Measurements from ENCODE around the gene KAZN. TPM values are rescaled to one million over a fixed set of nuclear protein-coding genes. Genes with fewer than 3 reads are reported as not detected.

KAZN gene
- polyA plus RNA-seq, 1 experiment = 5.5 TPM

- POLR2A ChIA-PET = no interaction called here
- no peaks in the 10 kb centered on the region for H3K36me3 ChIP-seq (ENCODE audit: control insufficient read depth, insufficient read depth, low read length)
- no peak overlapping the region for H3K4me3 ChIP-seq (ENCODE audit: low read depth, low read length)
- no peak for TF ChIP-seq CTCF (IDR thresholded peaks at IDR 0.05; ENCODE audit: insufficient read depth, low read depth, low read length)
- no peaks in the 10 kb centered on the region for H3K27me3 ChIP-seq (ENCODE audit: control insufficient read depth, insufficient read depth, low read length)
- DNase-seq (ENCODE audit: low read depth) = no peak
- CTCF ChIA-PET = no interaction called here
Measured at GRCh38 chr1:14667651-14667984, 69.1 kb downstream of the KAZN start.

- CTCF ChIA-PET = no interaction called here
- no peak for DNase-seq (ENCODE audit: low read depth)
- H3K27me3 ChIP-seq (ENCODE audit: control insufficient read depth, insufficient read depth, low read length) = no peaks in the 10 kb centered on the region
- H3K36me3 ChIP-seq (ENCODE audit: control insufficient read depth, insufficient read depth, low read length) = no peaks in the 10 kb centered on the region
- no peak for TF ChIP-seq CTCF (IDR thresholded peaks at IDR 0.05; ENCODE audit: insufficient read depth, low read depth, low read length)
- H3K4me3 ChIP-seq (ENCODE audit: low read depth, low read length) = no peak overlapping the region
- POLR2A ChIA-PET = no interaction called here
Measured at GRCh38 chr1:14668538-14668937, 70.1 kb downstream of the KAZN start.

GRCh38 chr1:14672005-14672404 is 73.5 kb downstream of the KAZN start:
- Histone ChIP-seq H3K36me3 (ENCODE audit: control insufficient read depth, insufficient read depth, low read length) (no peaks in the 10 kb centered on the region), H3K4me3 (ENCODE audit: low read depth, low read length) (no peak overlapping the region), H3K27me3 (ENCODE audit: control insufficient read depth, insufficient read depth, low read length) (no peaks in the 10 kb centered on the region)
- no peak for DNase-seq (ENCODE audit: low read depth)
- TF ChIP-seq CTCF (IDR thresholded peaks at IDR 0.05; ENCODE audit: insufficient read depth, low read depth, low read length) = no peak
- ChIA-PET POLR2A (no interaction called here), CTCF (no interaction called here)

GRCh38 chr1:14674030-14674429 is 75.5 kb downstream of the KAZN start:
- no peak for DNase-seq (ENCODE audit: low read depth)
- Histone ChIP-seq H3K4me3 (ENCODE audit: low read depth, low read length) (no peak overlapping the region), H3K36me3 (ENCODE audit: control insufficient read depth, insufficient read depth, low read length) (no peaks in the 10 kb centered on the region), H3K27me3 (ENCODE audit: control insufficient read depth, insufficient read depth, low read length) (no peaks in the 10 kb centered on the region)
- no peak for TF ChIP-seq CTCF (IDR thresholded peaks at IDR 0.05; ENCODE audit: insufficient read depth, low read depth, low read length)
- POLR2A ChIA-PET = no interaction called here
- CTCF ChIA-PET = interaction anchor here (0.6 kb wide), 1 partner anchor 21 kb away, joined by 3 read pairs; no protein-coding TSS in a partner anchor

- TF ChIP-seq CTCF (IDR thresholded peaks at IDR 0.05; ENCODE audit: insufficient read depth, low read depth, low read length) = no peak
- no peak overlapping the region for H3K4me3 ChIP-seq (ENCODE audit: low read depth, low read length)
- ChIA-PET CTCF (interaction anchor here (0.7 kb wide), 1 partner anchor 443 kb away, joined by 3 read pairs; no protein-coding TSS in a partner anchor), POLR2A (no interaction called here)
- no peaks in the 10 kb centered on the region for H3K27me3 ChIP-seq (ENCODE audit: control insufficient read depth, insufficient read depth, low read length)
- H3K36me3 ChIP-seq (ENCODE audit: control insufficient read depth, insufficient read depth, low read length) = no peaks in the 10 kb centered on the region
- no peak for DNase-seq (ENCODE audit: low read depth)
Measured at GRCh38 chr1:14676400-14676799, 77.9 kb downstream of the KAZN start.

Measured in BJ (cell line).